ENCODE results near the gene SMCO3. TPM values are rescaled to one million over a fixed set of nuclear protein-coding genes. Genes with fewer than 3 reads are reported as not detected.

SMCO3 gene
- total RNA-seq, 1 experiment from 2014 or later = not detected

GRCh38 chr12:14811486-14811885 is 2.5 kb downstream of the SMCO3 start:
- Histone ChIP-seq H3K27me3 (ENCODE audit: insufficient read depth, low read length) (no peaks in the 10 kb centered on the region), H3K36me3 (ENCODE audit: control insufficient read depth in 1 of 2, insufficient read depth in 2 of 2, low read length in 2 of 2) (no peaks in the 10 kb centered on the region), H3K9ac (ENCODE audit: low read length) (no peak overlapping the region), H3K79me2 (ENCODE audit: insufficient read depth, low read length) (no peaks in the 10 kb centered on the region), H3K4me2 (ENCODE audit: low read length) (no peak overlapping the region), H3K27ac (ENCODE audit: low read depth, low read length) (no peak overlapping the region), H3K9me2 (ENCODE audit: insufficient read depth) (no peaks in the 10 kb centered on the region), H3K9me3 (ENCODE audit: control insufficient read depth in 1 of 2, insufficient read depth in 1 of 2, low read depth in 1 of 2, low read length in 2 of 2) (no peaks in the 10 kb centered on the region), H3K4me1 (ENCODE audit: control insufficient read depth in 1 of 2, insufficient read depth in 2 of 2, low read length in 2 of 2) (no peaks in the 10 kb centered on the region), H3K4me3 (replicated peaks in 1 of 2; ENCODE audit: low read depth in 1 of 2, low read length in 2 of 2) (no peak overlapping the region), H2AFZ (ENCODE audit: low read depth, low read length, poor library complexity, severe bottlenecking) (no peak overlapping the region), H4K20me1 (ENCODE audit: insufficient read depth) (no peaks in the 10 kb centered on the region)
- ATAC-seq = no peak
- CTCF ChIA-PET = interaction anchor here (1.3 to 1.5 kb wide), 5 partner anchors 8 to 410 kb away, joined by 3 to 16 read pairs (median 4); partner anchors contain the start of genes C12orf60, RERG and WBP11
- no peak for TF ChIP-seq EZH2phosphoT487 (IDR thresholded peaks at IDR 0.05; ENCODE audit: borderline replicate concordance)
- TF ChIP-seq, protein P1, sequence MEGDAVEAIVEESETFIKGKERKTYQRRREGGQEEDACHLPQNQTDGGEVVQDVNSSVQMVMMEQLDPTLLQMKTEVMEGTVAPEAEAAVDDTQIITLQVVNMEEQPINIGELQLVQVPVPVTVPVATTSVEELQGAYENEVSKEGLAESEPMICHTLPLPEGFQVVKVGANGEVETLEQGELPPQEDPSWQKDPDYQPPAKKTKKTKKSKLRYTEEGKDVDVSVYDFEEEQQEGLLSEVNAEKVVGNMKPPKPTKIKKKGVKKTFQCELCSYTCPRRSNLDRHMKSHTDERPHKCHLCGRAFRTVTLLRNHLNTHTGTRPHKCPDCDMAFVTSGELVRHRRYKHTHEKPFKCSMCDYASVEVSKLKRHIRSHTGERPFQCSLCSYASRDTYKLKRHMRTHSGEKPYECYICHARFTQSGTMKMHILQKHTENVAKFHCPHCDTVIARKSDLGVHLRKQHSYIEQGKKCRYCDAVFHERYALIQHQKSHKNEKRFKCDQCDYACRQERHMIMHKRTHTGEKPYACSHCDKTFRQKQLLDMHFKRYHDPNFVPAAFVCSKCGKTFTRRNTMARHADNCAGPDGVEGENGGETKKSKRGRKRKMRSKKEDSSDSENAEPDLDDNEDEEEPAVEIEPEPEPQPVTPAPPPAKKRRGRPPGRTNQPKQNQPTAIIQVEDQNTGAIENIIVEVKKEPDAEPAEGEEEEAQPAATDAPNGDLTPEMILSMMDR (IDR thresholded peaks at IDR 0.05 in 2 of 3, conservative IDR thresholded peaks at IDR 0.05 in 1 of 3; ENCODE audit: borderline replicate concordance in 1 of 3, insufficient read depth in 1 of 3, low read depth in 2 of 3, low read length in 2 of 3) = no peak
- TF ChIP-seq, protein P2, sequence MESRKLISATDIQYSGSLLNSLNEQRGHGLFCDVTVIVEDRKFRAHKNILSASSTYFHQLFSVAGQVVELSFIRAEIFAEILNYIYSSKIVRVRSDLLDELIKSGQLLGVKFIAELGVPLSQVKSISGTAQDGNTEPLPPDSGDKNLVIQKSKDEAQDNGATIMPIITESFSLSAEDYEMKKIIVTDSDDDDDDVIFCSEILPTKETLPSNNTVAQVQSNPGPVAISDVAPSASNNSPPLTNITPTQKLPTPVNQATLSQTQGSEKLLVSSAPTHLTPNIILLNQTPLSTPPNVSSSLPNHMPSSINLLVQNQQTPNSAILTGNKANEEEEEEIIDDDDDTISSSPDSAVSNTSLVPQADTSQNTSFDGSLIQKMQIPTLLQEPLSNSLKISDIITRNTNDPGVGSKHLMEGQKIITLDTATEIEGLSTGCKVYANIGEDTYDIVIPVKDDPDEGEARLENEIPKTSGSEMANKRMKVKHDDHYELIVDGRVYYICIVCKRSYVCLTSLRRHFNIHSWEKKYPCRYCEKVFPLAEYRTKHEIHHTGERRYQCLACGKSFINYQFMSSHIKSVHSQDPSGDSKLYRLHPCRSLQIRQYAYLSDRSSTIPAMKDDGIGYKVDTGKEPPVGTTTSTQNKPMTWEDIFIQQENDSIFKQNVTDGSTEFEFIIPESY (IDR thresholded peaks at IDR 0.05; ENCODE audit: extremely low read depth, insufficient replicate concordance, low read length) = no peak
- TF ChIP-seq RAD21 (IDR thresholded peaks at IDR 0.05; ENCODE audit: low read depth) = no peak
- TF ChIP-seq ELF1 (IDR thresholded peaks at IDR 0.05; ENCODE audit: borderline replicate concordance, low read depth) = no peak
- TF ChIP-seq SP1 (IDR thresholded peaks at IDR 0.05; ENCODE audit: low read depth) = no peak
- no peak for TF ChIP-seq POLR2A (IDR thresholded peaks at IDR 0.05; ENCODE audit: borderline replicate concordance, extremely low read depth, insufficient read depth, insufficient read length)
- TF ChIP-seq POLR2AphosphoS5 (IDR thresholded peaks at IDR 0.05; ENCODE audit: low read depth, low read length) = no peak
- TF ChIP-seq SIN3A (IDR thresholded peaks at IDR 0.05; ENCODE audit: low read depth) = no peak
- no peak for TF ChIP-seq YY1 (IDR thresholded peaks at IDR 0.05; ENCODE audit: extremely low read depth, insufficient replicate concordance, low read depth, low read length)
- no peak for TF ChIP-seq EZH2 (IDR thresholded peaks at IDR 0.05)
- no peak for TF ChIP-seq JUND (IDR thresholded peaks at IDR 0.05)
- no peak for TF ChIP-seq CEBPB (IDR thresholded peaks at IDR 0.05; ENCODE audit: low read depth)
- no peak for TF ChIP-seq REST (IDR thresholded peaks at IDR 0.05; ENCODE audit: low read depth)
- no peak for TF ChIP-seq ZFX (IDR thresholded peaks at IDR 0.05)
- no peak for TF ChIP-seq CBX3 (IDR thresholded peaks at IDR 0.05; ENCODE audit: low read depth)
- no peak for TF ChIP-seq FOSL1 (IDR thresholded peaks at IDR 0.05; ENCODE audit: low read depth)
- no peak for TF ChIP-seq MAX (IDR thresholded peaks at IDR 0.05)
- TF ChIP-seq SRF (IDR thresholded peaks at IDR 0.05; ENCODE audit: low read depth) = no peak
- no peak for TF ChIP-seq EGR1 (IDR thresholded peaks at IDR 0.05; ENCODE audit: low read depth)
- intact Hi-C loops (cut with micrococcal nuclease) = loop anchor here (1.0 kb wide), 1 partner anchor 185 kb away; no protein-coding TSS in a partner anchor
- POLR2A ChIA-PET = interaction anchor here (1.7 to 2.0 kb wide), 2 partner anchors 9 to 41 kb away, joined by 5 to 7 read pairs; partner anchors contain the start of genes C12orf60 and WBP11
- no peak for DNase-seq (ENCODE audit: low read depth, low spot score)
- BruUV-seq (replicated peaks) = no TSS peak
- RAD21 ChIA-PET (ENCODE audit: low non-redundant PET in 1 of 2, low total read pairs in 2 of 2, uncharacterized antibody in 2 of 2, unreplicated experiment in 2 of 2) = interaction anchor here in 1 of 2 experiments (1.4 kb wide), 1 partner anchor 184 kb away, joined by 6 read pairs; no protein-coding TSS in a partner anchor
